ACHN (cell line): ENCODE results near the gene TMTC2.
"Not testable (repeated sequence)": the region's sequence is repeated elsewhere in the genome, so short reads cannot be mapped to it uniquely, and the experiment has no call there.

Experiments
- DNase-seq: peaks from one replicate; pipeline ENCODE4 v3.0.0-alpha.2; 2015
- in situ Hi-C: cut with HindIII; loops from 2 replicates; pipeline ENCODE4 v1.10.0; 2017; ENCODE audit warnings: low sequenced_read_pairs, low pct_ligation_motif_present, low pct_unique_long_range_greater_than_20kb

TMTC2 gene

DNA sequence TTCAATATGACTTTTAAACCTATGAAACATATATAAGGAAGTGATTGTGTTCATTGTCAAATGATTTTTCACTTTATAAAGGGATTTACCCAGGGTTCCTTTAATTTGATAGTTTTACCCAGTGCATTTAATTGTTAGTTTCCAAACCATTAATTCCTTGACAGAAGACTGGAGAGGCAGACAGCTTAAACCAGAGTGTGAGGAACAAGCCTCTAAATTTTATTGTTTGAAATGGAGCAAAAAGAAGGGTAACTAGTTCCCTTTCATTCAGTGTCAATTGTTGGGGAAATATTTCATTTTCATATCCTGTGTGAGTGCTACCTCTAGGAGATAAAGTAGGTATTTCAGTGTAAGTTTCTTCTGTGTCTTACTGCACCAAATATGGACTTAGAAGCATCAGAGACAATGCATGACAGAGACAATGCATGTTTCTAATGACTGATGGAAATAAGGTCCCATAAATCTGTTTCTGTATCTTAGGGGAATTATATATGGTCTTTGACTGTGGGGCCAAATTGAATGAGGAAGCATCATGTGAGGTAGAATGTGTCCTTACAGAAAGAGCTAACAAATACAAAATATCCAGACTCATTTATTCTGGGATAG, 120.5 kb downstream of the TMTC2 start:
- in situ Hi-C loops = no loop called here

DNA sequence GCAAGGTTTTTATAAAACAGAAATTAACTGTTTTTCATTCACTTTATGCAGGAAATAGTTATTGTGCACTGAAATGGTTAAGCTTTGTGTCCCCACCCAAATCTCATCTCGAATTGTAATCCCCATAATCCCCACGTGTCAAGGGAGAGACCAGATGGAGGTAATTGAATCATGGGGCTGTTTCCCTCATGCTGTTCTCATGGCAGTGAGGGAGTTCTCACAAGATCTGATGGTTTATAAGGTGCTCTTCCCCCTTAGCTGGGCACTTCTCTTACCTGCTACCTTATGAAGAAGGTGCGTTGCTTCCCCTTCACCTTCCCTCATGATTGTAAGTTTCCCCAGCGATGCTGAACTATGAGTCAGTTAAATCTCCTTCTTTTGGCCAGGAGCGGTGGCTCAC, 123.9 kb downstream of the TMTC2 start:
- in situ Hi-C loops = no loop called here
- no peak for DNase-seq

More for the DNA sequence above, 120.5 kb downstream of the TMTC2 start:
- no peak for DNase-seq

DNA sequence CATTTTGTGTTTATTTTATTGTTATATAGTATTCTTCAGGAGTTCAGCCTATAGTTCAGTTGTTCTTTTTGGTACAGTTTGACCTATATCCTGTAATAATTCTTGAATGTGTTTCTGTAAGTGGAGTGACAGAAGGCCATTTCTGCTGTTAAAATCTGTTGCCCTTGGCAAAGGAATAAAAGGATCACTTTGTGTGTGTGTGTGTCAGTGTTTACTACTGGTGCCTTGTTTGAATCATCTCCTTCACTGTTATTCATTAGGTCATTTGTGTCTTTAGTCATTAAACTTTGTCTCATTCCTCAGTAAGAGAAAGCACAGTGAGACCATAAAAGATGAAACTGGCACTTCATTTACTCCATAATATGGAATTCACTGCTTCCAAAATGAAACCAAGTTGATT, 130.7 kb downstream of the TMTC2 start:
- DNase-seq = no peak

DNA sequence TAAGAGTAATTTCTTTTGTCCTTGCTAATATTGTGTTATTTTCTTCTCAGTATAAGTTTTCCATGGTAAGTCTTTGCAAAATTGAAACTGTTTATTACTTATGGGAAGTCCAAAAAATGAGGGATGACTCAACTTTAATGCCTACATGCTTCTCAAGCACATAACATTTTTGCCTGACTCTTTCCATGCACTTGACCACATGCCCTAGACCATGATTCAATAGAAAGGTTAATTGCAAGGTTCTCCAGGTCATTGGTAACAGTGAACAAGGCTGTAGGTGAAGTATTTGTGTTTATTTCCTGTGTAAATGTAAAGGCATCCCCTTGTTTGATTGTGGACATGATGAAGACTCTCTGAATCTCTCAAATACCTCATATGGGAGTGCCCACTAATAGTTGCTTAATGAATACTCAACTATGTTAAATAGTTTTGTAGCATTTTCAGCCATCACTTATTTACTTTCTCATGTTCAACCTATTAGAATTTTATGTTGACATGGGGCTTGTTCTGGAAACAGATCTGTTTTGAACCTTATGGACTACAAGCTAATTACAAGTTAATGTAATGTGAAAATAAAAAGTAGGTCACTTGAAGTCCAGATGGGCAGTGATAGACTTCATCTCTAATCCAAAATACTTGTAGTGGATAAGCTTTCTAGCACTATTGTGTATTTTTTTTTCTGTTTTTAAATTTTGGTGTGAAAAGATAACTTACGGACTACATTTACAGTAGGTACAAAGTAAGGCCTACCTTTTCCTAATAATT, 131.7 kb downstream of the TMTC2 start:
- DNase-seq = no peak
- in situ Hi-C loops = no loop called here

More for the DNA sequence above, 130.7 kb downstream of the TMTC2 start:
- in situ Hi-C loops = no loop called here

DNA sequence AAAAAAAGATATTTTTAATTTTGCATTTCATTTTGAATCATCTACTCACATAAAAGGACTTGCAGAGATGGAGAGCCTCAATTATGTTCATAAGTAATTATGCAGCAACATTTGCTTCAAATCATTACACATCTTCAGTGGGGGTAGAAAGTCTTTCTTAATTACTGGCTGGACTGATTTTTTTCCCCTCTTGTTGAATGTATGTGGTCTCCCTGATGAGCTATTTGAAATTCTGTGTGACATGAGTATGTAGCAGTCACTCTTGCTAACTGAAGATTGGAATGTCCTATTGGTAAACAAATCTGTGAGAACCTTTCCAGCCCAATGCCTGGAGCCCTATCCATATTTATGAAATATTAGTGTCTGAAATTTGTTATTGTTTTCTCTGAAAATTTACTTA, 139.8 kb downstream of the TMTC2 start:
- no peak for DNase-seq
- in situ Hi-C loops = no loop called here

DNA sequence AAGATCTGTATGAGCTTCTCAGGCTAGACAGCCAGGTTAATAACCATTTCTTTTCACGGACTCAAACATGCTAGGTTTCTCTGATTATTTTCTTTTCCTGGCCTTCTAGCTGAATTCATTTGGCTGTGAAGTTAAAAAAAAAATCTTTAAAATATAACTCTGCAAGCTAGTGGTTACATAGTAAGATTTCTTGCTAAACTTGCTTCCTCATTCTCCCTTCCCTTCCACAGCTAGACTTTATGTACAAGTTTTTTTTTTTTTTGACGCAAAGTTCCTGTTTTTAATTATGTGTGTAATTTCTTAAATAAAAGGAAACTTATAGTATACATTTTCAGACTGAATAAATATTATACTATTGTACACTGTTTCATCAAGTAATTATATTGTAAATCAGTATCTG, 145.4 kb downstream of the TMTC2 start:
- DNase-seq = no peak
- in situ Hi-C loops = no loop called here

- DNase-seq = no peak
- in situ Hi-C loops = no loop called here
These were observed 146.3 kb downstream of the TMTC2 start for GRCh38 chr12:82832981-82833380.

DNA sequence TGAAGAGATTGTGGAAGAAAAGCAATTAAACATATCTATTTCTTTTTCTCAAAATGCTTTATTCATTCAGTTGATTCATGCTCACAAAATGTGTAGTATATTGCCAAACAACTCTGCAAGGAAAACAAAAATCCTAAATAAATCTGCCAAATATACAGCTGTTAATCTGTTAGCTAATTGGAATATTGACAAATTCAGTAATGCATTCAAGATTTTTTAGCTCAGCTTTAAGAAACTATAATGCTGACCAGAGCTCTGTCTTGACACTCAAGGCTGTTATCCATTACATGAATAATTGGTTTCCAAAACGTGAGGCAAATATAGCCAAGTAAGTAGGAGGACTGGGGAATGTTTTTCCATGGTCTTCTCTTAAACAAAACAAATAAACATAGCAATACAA, 146.8 kb downstream of the TMTC2 start:
- in situ Hi-C loops = no loop called here
- no peak for DNase-seq

DNA sequence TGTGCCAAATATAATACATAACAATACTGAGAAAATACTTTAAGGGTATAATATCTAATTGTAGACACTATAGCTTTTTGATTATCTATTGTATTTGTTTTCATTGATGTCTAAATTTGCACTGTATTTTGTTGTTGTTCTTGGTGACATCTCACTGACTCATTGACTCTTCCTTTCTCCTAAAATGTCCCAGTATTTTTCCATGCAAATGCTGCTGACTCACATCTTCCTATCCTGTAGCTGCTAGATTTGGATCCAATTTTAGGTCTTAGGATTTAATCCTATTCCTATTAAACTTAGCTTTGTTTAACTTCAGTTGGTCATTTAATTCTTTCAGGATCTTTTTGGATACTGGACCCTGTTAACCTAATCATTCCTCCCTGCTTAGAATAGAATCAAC, 148.5 kb downstream of the TMTC2 start:
- in situ Hi-C loops = no loop called here
- no peak for DNase-seq

- no peak for DNase-seq
- in situ Hi-C loops = no loop called here
These were observed 151.4 kb downstream of the TMTC2 start for GRCh38 chr12:82838131-82838551.

GRCh38 chr12:82838827-82839226, 152.1 kb downstream of the TMTC2 start:
- in situ Hi-C loops = no loop called here
- no peak for DNase-seq

GRCh38 chr12:82839796-82840195, 153.1 kb downstream of the TMTC2 start:
- DNase-seq = no peak
- in situ Hi-C loops = no loop called here

DNA sequence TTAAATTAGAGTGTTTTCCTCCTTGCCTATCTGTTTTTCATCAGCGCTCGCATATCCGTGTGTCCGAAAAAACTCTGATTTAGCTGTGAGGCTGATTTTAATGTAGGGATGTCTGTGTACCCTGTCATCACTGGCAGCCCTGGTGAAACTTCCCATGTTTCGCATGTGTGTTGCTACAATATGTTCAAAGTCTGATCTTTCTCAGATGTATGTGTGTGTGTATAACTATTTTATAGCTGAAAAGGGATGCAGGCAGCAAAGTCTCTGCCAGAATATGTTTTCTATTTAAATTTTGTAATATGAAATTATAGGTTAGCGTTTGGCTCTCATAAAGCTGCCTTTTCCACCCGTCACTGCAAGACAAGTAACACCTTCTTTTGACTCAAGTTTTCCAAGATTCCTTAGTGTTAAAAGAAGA, 154.8 kb downstream of the TMTC2 start:
- in situ Hi-C loops = no loop called here
- no peak for DNase-seq

- no peak for DNase-seq
- in situ Hi-C loops = no loop called here
These were observed 155.8 kb downstream of the TMTC2 start for GRCh38 chr12:82842480-82842879.

DNA sequence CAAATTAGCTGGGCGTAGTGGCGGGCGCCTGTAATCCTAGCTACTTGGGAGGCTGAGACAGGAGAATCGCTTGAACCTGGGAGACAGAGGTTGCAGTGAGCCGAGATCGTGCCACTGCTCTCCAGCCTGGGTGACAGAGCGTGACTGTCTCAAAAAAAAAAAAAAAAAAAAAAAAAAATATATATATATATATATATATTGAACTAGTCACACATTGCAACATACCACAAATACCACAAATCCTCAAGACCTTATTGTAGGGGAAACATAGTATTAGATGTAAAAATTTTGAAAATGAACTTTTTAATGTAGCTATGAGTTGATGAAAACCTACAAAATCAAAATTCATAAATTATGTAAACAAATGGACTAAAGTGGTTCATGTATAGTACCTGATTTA, 158.4 kb downstream of the TMTC2 start:
- DNase-seq, in situ Hi-C loops: not testable (repeated sequence)

GRCh38 chr12:82848845-82849244, 162.1 kb downstream of the TMTC2 start:
- no peak for DNase-seq
- in situ Hi-C loops = no loop called here

DNA sequence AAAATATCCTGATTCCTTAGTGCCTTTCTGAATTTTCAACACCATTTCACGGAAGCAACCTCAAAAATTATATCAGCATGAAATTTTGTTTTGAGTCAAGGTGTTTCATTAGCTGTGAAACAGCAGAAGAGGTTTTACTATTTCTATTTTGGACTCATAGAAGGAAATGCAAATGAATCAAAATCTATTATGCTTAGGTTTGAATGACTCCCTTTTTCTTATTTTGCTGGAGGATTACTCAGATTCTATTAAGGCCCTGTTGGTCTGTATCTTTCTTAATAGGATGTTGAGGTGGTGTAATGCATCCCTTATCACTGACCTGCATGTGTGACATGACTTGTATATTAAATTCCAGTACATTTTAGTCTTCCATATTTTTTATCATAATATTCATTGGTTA, 165.8 kb downstream of the TMTC2 start:
- DNase-seq = no peak
- in situ Hi-C loops = no loop called here

DNA sequence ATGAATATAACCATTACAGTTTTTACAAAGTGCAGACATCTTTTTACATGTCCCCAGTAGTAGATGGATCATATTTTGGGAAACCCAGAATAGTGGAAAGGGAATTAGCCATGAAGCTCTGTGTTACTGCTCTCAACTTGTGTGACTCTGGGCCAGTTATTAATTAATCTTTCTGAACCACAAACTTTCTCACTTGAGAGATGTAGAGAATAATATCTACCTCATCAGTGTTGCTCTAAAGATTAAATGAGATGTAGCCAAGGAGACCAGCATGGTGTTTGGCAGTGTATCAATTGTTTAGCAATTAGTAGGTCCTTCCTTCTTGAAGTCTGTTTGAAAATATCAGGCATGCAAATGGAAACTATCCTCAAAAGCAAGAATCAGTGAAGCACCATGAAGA, 169.2 kb downstream of the TMTC2 start:
- in situ Hi-C loops = no loop called here
- no peak for DNase-seq

GRCh38 chr12:82857276-82857675, 170.6 kb downstream of the TMTC2 start:
- no peak for DNase-seq
- in situ Hi-C loops = no loop called here

DNA sequence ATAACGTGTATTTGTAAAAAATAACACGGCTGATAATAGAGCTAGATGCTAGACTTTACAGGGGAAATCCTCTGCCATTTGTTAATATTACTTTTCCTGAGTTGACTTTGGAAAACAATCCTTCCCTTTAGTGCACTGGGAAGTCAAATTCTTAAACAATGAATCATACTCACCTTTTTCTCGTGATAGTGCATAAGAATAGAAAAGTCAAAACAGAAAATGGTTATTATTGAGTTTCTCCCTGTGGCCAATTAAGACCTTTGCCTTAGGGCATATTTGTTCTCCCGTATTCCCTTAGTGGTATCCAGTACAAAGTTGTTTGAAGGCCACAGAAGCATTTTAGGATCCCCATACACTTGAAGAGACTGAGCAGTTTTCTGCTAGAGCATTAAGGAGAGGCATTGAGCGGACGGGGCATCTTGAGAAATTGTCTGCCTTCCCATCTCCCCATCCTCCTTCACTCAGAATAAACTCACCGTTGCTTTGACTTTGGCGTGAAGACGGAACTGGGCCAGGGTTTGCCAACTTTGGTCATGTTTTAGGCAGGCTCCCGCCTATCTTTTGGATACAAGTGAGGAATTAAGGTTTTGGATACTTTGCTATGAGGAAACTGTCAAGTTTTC, 171.3 kb downstream of the TMTC2 start:
- peak; percentile 28 for DNase-seq
- in situ Hi-C loops = no loop called here
